ENCODE measurements around the gene BMPER.

GRCh38 chr7:34059136-34059828 is 153.9 kb downstream of the BMPER start:
- no peak for TF ChIP-seq EZH2 (IDR thresholded peaks at IDR 0.05)
- TF ChIP-seq POLR2AphosphoS5 (IDR thresholded peaks at IDR 0.05; ENCODE audit: borderline replicate concordance, low read depth, low read length): peak; percentile 39; the same call in 1 of the 2 replicates

Measured in SK-N-MC (cell line).